T-helper 2 cell treated with Interferon-gamma antibody and Interleukin-4, amounts not matched to agents 5 μg/mL and 100 μg/mL, for 36 hours (primary cell): ENCODE measurements around the gene ZNF507.
"Not testable (repeated sequence)": the region's sequence is repeated elsewhere in the genome, so short reads cannot be mapped to it uniquely, and the experiment has no call there.

ENCODE experiments used
- DNase-seq: peaks from one replicate; pipeline ENCODE4 v3.0.0; 2021; ENCODE audit warnings: low spot score
- H3K27ac Mint-ChIP-seq: one replicate; pipeline ENCODE4 v1.8.0; 2021; ENCODE audit warnings: mild to moderate bottlenecking, mixed read lengths
- H3K27me3 Mint-ChIP-seq: one replicate; pipeline ENCODE4 v1.8.0; 2021; ENCODE audit warnings: low read depth, mixed read lengths
- H3K36me3 Mint-ChIP-seq: one replicate; pipeline ENCODE4 v1.8.0; 2021; ENCODE audit warnings: low read depth, mixed read lengths
- H3K4me1 Mint-ChIP-seq: one replicate; pipeline ENCODE4 v1.8.0; 2021; ENCODE audit warnings: low read depth, mixed read lengths
- H3K4me3 Mint-ChIP-seq: one replicate; pipeline ENCODE4 v1.8.0; 2022; ENCODE audit warnings: mild to moderate bottlenecking, moderate library complexity, mixed read lengths
- H3K9me3 Mint-ChIP-seq: one replicate; pipeline ENCODE4 v1.8.0; 2021; ENCODE audit warnings: mixed read lengths

The ZNF507 gene

DNA sequence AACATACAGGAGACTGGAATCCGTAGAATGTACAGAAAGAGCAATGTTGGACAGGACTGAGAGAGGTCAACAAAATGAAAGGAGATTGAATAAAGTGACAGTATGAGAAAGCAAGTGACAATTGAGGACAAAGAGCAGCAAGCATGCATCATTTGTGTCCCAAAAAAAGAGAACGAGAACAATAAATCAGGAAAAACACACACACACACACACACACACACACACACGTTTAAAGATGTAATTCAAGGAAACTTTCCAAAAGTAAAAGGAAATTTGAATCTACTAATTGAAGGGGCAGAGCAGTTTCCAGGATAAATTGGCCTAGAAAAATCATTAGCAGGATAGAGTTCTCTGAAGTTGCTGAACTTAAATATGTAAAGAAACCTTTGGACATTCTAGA is 77.0 kb downstream of the ZNF507 start:
- H3K27ac Mint-ChIP-seq: peak overlapping the region; percentile 52
- H3K27me3 Mint-ChIP-seq: no peaks in the 10 kb centered on the region
- H3K4me3 Mint-ChIP-seq: peak overlapping the region; percentile 53

DNA sequence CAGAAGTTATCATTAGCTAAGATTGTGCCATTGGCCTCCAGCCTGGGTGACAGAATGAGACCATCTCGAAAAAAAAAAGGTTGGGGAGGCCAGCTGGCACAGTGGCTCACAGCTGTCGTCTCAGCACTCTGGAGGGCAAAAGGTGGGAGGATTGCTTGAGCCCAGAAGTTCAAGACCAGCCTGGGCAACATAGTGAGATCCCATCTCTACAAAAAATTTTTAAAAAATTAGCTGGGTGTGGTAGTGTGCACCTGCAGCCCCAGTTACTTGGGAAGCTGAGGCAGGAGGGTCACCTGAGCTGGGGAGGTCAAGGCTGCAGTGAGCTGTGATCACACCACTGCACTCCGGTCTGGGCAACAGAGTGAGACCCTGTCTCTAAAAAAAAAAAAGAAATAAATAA is 78.5 kb downstream of the ZNF507 start:
- not testable (repeated sequence) for H3K27me3 Mint-ChIP-seq, DNase-seq, H3K9me3 Mint-ChIP-seq, H3K36me3 Mint-ChIP-seq, H3K27ac Mint-ChIP-seq, H3K4me3 Mint-ChIP-seq
- peaks cover 14% of the 10 kb centered on the region for H3K4me1 Mint-ChIP-seq

More for the DNA sequence above, 77.0 kb downstream of the ZNF507 start:
- peaks cover 4% of the 10 kb centered on the region for H3K9me3 Mint-ChIP-seq
- peaks cover 7% of the 10 kb centered on the region for H3K36me3 Mint-ChIP-seq
- H3K4me1 Mint-ChIP-seq: peaks cover 14% of the 10 kb centered on the region
- no peak for DNase-seq

DNA sequence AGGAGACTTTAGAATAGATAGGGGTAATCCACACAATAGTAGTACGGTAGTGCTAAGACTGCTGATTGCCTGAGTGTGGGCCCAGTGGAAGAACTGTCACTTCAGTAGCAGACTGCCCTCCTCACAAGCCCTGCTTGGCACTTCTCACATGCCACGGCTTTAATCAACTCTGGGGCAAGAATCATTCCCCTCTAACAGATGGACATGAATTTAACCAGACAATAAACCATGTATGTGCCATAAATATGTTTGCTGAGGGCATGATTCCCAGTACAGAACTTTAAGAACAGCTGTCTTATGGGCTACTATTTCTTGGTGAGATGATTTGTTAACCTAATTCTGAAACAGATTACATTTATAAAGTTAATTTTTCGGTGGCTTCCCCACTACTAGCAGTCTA is 82.1 kb downstream of the ZNF507 start:
- H3K27ac Mint-ChIP-seq: no peak overlapping the region
- no peak for DNase-seq
- no peaks in the 10 kb centered on the region for H3K9me3 Mint-ChIP-seq
- peaks cover 3% of the 10 kb centered on the region for H3K4me1 Mint-ChIP-seq
- H3K36me3 Mint-ChIP-seq: no peaks in the 10 kb centered on the region
- H3K4me3 Mint-ChIP-seq: no peak overlapping the region
- no peaks in the 10 kb centered on the region for H3K27me3 Mint-ChIP-seq

DNA sequence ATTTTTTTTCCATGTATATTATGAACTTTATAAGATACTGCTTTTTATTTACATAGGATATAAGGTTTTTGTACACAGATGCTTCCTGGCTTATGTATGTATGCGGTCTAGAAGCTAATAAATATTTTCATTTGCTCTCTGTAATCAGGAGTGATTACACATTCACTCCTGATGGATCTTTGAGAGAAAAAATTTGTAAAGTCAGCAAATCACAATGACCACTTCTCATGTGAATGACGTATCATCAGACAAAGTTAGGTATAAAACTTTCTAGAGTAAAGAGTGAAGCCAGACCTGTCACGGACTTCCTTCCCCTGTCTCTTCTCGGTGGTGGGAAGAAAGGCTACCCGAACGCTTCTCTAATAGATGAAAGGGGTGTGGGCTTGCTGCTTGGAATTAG is 91.3 kb downstream of the ZNF507 start:
- H3K9me3 Mint-ChIP-seq: no peaks in the 10 kb centered on the region
- DNase-seq: no peak
- no peak overlapping the region for H3K27ac Mint-ChIP-seq
- H3K36me3 Mint-ChIP-seq: peaks cover 3% of the 10 kb centered on the region
- no peaks in the 10 kb centered on the region for H3K27me3 Mint-ChIP-seq
- H3K4me1 Mint-ChIP-seq: no peaks in the 10 kb centered on the region
- H3K4me3 Mint-ChIP-seq: no peak overlapping the region

DNA sequence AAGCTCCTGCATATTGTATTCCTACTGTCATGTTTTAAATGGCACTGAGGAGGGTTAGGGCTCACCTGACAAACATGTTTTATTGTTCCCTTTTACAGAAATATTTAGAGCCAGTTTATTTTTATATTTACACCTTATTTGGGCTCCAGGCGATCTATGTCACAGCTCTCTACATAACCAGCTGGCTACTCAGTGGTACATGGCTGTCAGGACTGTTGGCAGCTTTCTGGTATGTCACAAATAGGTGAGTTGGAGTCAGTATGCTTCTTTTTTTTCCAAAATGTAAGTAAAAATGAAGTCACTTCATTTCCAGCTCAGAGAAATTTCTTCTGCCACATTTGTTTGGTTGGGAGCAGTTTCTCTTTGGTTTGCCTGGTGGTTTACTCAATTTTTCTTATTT is 91.7 kb downstream of the ZNF507 start:
- no peak for DNase-seq
- no peaks in the 10 kb centered on the region for H3K9me3 Mint-ChIP-seq
- no peak overlapping the region for H3K27ac Mint-ChIP-seq
- H3K4me1 Mint-ChIP-seq: no peaks in the 10 kb centered on the region
- H3K27me3 Mint-ChIP-seq: no peaks in the 10 kb centered on the region
- no peak overlapping the region for H3K4me3 Mint-ChIP-seq
- H3K36me3 Mint-ChIP-seq: peaks cover 3% of the 10 kb centered on the region
